K562 (cell line): ENCODE measurements around the gene AGPAT2. TPM values are rescaled to one million over a fixed set of nuclear protein-coding genes. Genes with fewer than 3 reads are reported as not detected.

Experiments used
- BDP1 ChIP-seq: IDR thresholded peaks from 3 replicates; pipeline ENCODE4 v1.6.1; 2011; ENCODE audit not compliant: insufficient read length, insufficient read depth
- BRD9 ChIP-seq: fragments of 450-650 bp; IDR thresholded peaks from 2 replicates; pipeline ENCODE4 v1.6.1; 2018; ENCODE audit warnings: low read depth; ENCODE audit not compliant: partially characterized antibody
- E2F6 ChIP-seq, 2 experiments: IDR thresholded peaks; 2 replicates each; pipeline ENCODE4 v1.6.1; 2011; ENCODE audit warnings: borderline replicate concordance in 1 of 2, control low read depth in 1 of 2, low read depth in 1 of 2, low read length in 1 of 2, mild to moderate bottlenecking in 1 of 2, mixed read lengths in 1 of 2, moderate library complexity in 1 of 2; ENCODE audit not compliant: insufficient read depth in 1 of 2, insufficient read length in 1 of 2, poor library complexity in 1 of 2, severe bottlenecking in 1 of 2; ENCODE audit errors: extremely low read depth in 1 of 2
- GTF3C2 ChIP-seq: IDR thresholded peaks from 3 replicates; pipeline ENCODE4 v1.6.1; 2011; ENCODE audit warnings: borderline replicate concordance, mild to moderate bottlenecking, moderate library complexity; ENCODE audit not compliant: insufficient read length; ENCODE audit errors: extremely low read depth
- ID3 ChIP-seq, 2 experiments: fragments of 250-450 bp in 1 of 2; fragments of 450-650 bp in 1 of 2; sonication (Bioruptor Pico) in 1 of 2; IDR thresholded peaks; 2 replicates each; pipeline versions ENCODE4 v1.6.1 to v1.8.0; 2016 to 2021; ENCODE audit warnings: mild to moderate bottlenecking in 2 of 2, moderate library complexity in 2 of 2, missing compliant biosample characterization in 1 of 2, missing genetic modification characterization in 1 of 2
- MNT ChIP-seq, 2 experiments: fragments of 450-650 bp; conservative IDR thresholded peaks; 2 replicates each; pipeline ENCODE4 v1.6.1; 2017; ENCODE audit warnings: mild to moderate bottlenecking in 2 of 2, moderate library complexity in 2 of 2
- MTA3 ChIP-seq: fragments of 450-650 bp; formaldehyde crosslinking; IDR thresholded peaks from 2 replicates; pipeline ENCODE4 v1.6.1; 2017; ENCODE audit warnings: mild to moderate bottlenecking, borderline replicate concordance
- POLR2G ChIP-seq: fragments of 200-400 bp; formaldehyde crosslinking; IDR thresholded peaks from 2 replicates; pipeline ENCODE4 v1.6.1; 2017; ENCODE audit warnings: low read depth, mild to moderate bottlenecking, antibody characterized with exemption, low read length, moderate library complexity
- SRF ChIP-seq, 2 experiments: fragments of 250-450, 450-650 bp in 1 of 2; sonication (Bioruptor Pico) in 1 of 2; sonication (generic) in 1 of 2; formaldehyde crosslinking; IDR thresholded peaks; 2 replicates each; pipeline versions ENCODE4 v1.5.0 to v1.5.1; 2020 to 2022; ENCODE audit warnings: mild to moderate bottlenecking in 1 of 2, missing genetic modification reagents in 1 of 2
- VEZF1 ChIP-seq: fragments of 200-800 bp; sonication (Bioruptor generic); IDR thresholded peaks from 2 replicates; pipeline ENCODE4 v1.6.1; 2017; ENCODE audit warnings: missing genetic modification characterization, missing compliant biosample characterization
- YBX1 ChIP-seq: fragments of 450-650 bp; IDR thresholded peaks from 2 replicates; pipeline ENCODE4 v1.7.1; 2016; ENCODE audit warnings: mild to moderate bottlenecking
- ZFP36 ChIP-seq: fragments of 150-350 bp; IDR thresholded peaks from 2 replicates; pipeline ENCODE4 v1.6.1; 2018; ENCODE audit warnings: low read length, low read depth; ENCODE audit not compliant: partially characterized antibody
- ZNF212 ChIP-seq: fragments of 450-650 bp; formaldehyde crosslinking; IDR thresholded peaks from 2 replicates; pipeline ENCODE4 v1.4.0; 2020; ENCODE audit warnings: mild to moderate bottlenecking
- ZNF589 ChIP-seq: fragments of 200-800 bp; sonication (Bioruptor generic); IDR thresholded peaks from 2 replicates; pipeline ENCODE4 v1.6.1; 2016; ENCODE audit warnings: low read depth, missing genetic modification characterization, missing compliant biosample characterization
- ZNF668 ChIP-seq: fragments of 250-450 bp; sonication (Bioruptor Pico); IDR thresholded peaks from 2 replicates; pipeline ENCODE4 v1.8.0; 2022; ENCODE audit warnings: mild to moderate bottlenecking, inconsistent platforms
- polyA plus RNA-seq, 8 experiments: library from polyadenylated mRNA; depleted of rRNA in 4 of 8; stranded (reverse) in 5 of 8; unstranded in 3 of 8; fragments of >200 nt; fragmentation: Nextera tagmentation in 2 of 8; fragmentation: Illumina TruSeq in 1 of 8; extraction: Ambion mirVana in 2 of 8; extraction: Trizol in 1 of 8; gene quantifications; 2 replicates each; pipeline versions ENCODE4 v1.2.1 to v1.2.3, GENCODE V29; 2011 to 2014; ENCODE audit warnings: inconsistent platforms in 1 of 8, missing spikeins in 1 of 8
- total RNA-seq, 7 experiments: library from RNA; depleted of rRNA in 6 of 7; stranded (reverse); fragments of >200 nt in 6 of 7; fragmentation: Illumina TruSeq in 2 of 7; extraction: Trizol in 2 of 7; gene quantifications; 2 replicates each; pipeline versions ENCODE4 v1.2.1 to v1.2.3, GENCODE V29; 2011 to 2021; ENCODE audit warnings: low replicate concordance in 1 of 7

AGPAT2 gene
- total and polyA plus RNA-seq, 9 of the 15 experiments (the other 6 are each of a cell fraction or from before 2014, with no cell fraction given) = 0.13 to 54.5 (median 23.9) TPM

- peak; percentile 70 for TF ChIP-seq VEZF1 (CRISPR knock-in tag)
- peak; percentile 57 for TF ChIP-seq ZFP36
- TF ChIP-seq ZNF212 (CRISPR knock-in tag) = no peak
- TF ChIP-seq SRF (CRISPR knock-in tag; IDR thresholded peaks at IDR 0.05) = no peak
- TF ChIP-seq BDP1 = no peak
- TF ChIP-seq POLR2G = peak; percentile 43; the same call in 1 of the 2 replicates
- TF ChIP-seq E2F6 (IDR thresholded peaks at IDR 0.05; ENCODE audit: borderline replicate concordance in 1 of 2, extremely low read depth in 1 of 2, insufficient read depth in 1 of 2, insufficient read length in 1 of 2, low read depth in 1 of 2, low read length in 1 of 2, poor library complexity in 1 of 2, severe bottlenecking in 1 of 2) = peak; percentile 17 to 34
- TF ChIP-seq ID3 (CRISPR knock-in tag; IDR thresholded peaks at IDR 0.05) = no peak
- 0 out of 2 replicates have a peak, but pooled peaks have one; percentile 34 for TF ChIP-seq ID3 (tag; IDR thresholded peaks at IDR 0.05)
- peak; percentile 64; the same call in 1 of the 2 replicates for TF ChIP-seq MTA3
- TF ChIP-seq YBX1 = no peak
- TF ChIP-seq MNT (conservative IDR thresholded peaks at IDR 0.05) = peak in 1 of 2 experiments; percentile 35; a peak in 1 of 4 replicates
- TF ChIP-seq GTF3C2 = peak; percentile 4
- TF ChIP-seq BRD9 = no peak
- no peak for TF ChIP-seq ZNF589
- TF ChIP-seq ZNF668 (CRISPR knock-in tag) = no peak
Measured at GRCh38 chr9:136711751-136712689, 24.8 kb upstream of the AGPAT2 start, which contains the start of gene DIPK1B (continued).
